NT2/D1 (cell line): ENCODE data around the gene CRYBA2.
A peak's percentile ranks its signal among the peaks of the same experiment; 100 is the strongest.

ENCODE experiments used
- DNase-seq: peaks from one replicate; pipeline ENCODE4 v3.0.0-alpha.2; 2011; ENCODE audit warnings: low read depth, low spot score
- H3K27me3 ChIP-seq: 2 replicates; pipeline ENCODE4 v1.6.0; 2011; ENCODE audit warnings: mild to moderate bottlenecking; ENCODE audit not compliant: insufficient read length, insufficient read depth
- H3K36me3 ChIP-seq: 2 replicates; pipeline ENCODE4 v1.6.1; 2011; ENCODE audit warnings: mild to moderate bottlenecking, low read length, mixed read lengths; ENCODE audit not compliant: insufficient read depth, insufficient read length
- H3K4me1 ChIP-seq: 2 replicates; pipeline ENCODE4 v1.5.1; 2011; ENCODE audit not compliant: insufficient read depth, insufficient read length
- H3K4me3 ChIP-seq: 2 replicates; pipeline ENCODE4 v1.5.1; 2011; ENCODE audit warnings: low read depth; ENCODE audit not compliant: insufficient read length
- H3K9ac ChIP-seq: 2 replicates; pipeline ENCODE4 v1.6.0; 2011; ENCODE audit warnings: low read depth; ENCODE audit not compliant: insufficient read length
- H3K9me3 ChIP-seq: 2 replicates; pipeline ENCODE4 v1.5.1; 2011; ENCODE audit warnings: mild to moderate bottlenecking, low read length; ENCODE audit not compliant: insufficient read depth
- SUZ12 ChIP-seq: IDR thresholded peaks from 2 replicates; pipeline ENCODE4 v1.6.1; 2011; ENCODE audit not compliant: insufficient read length, insufficient read depth; ENCODE audit errors: extremely low read depth
- YY1 ChIP-seq: IDR thresholded peaks from 2 replicates; pipeline ENCODE4 v1.6.1; 2011; ENCODE audit not compliant: insufficient read length, insufficient read depth
- ZNF274 ChIP-seq: IDR thresholded peaks from 2 replicates; pipeline ENCODE4 v1.6.1; 2011; ENCODE audit warnings: mild to moderate bottlenecking, low read depth, low read length

CRYBA2 gene

DNA sequence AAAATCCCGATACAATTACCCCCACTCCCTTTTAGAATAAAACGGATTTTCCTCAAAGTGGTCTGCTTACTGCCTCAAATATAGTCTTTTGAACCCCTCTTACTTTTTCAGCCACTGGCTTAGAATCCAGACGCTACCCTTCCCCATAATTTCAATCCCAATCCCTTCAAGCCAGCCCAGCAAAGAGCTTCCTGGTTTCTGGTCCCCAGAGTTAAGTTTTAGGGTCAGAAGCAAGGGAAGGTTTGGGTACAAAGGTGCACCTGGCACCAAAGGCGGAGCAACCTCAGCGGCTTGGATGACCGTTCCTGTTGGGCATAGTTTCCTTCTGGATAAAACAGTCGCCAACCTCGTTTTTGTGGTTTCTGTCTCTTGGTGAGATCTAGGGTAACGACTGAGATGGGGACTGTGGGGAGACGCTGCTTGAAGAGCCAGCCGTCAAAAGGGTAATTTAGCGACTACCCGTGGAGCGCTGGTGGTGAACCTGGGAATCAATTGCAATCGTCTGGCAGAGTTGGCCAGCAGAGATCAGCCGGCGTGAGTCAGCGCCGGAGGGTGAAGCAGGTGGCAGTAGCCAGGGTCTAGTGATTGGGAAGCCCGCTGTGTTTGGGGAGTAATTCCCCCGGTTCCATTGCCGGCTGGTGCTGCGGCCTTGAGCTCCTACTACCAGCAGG lies 9.8 kb downstream of the CRYBA2 start:
- peaks cover 22% of the 10 kb centered on the region for H3K4me1 ChIP-seq
- no peaks in the 10 kb centered on the region for H3K36me3 ChIP-seq
- no peak for DNase-seq
- no peak overlapping the region for H3K9ac ChIP-seq
- H3K9me3 ChIP-seq: no peaks in the 10 kb centered on the region
- TF ChIP-seq YY1 (no peak), SUZ12 (peak; percentile 77)
- H3K27me3 ChIP-seq: peaks cover 93% of the 10 kb centered on the region
- no peak overlapping the region for H3K4me3 ChIP-seq

DNA sequence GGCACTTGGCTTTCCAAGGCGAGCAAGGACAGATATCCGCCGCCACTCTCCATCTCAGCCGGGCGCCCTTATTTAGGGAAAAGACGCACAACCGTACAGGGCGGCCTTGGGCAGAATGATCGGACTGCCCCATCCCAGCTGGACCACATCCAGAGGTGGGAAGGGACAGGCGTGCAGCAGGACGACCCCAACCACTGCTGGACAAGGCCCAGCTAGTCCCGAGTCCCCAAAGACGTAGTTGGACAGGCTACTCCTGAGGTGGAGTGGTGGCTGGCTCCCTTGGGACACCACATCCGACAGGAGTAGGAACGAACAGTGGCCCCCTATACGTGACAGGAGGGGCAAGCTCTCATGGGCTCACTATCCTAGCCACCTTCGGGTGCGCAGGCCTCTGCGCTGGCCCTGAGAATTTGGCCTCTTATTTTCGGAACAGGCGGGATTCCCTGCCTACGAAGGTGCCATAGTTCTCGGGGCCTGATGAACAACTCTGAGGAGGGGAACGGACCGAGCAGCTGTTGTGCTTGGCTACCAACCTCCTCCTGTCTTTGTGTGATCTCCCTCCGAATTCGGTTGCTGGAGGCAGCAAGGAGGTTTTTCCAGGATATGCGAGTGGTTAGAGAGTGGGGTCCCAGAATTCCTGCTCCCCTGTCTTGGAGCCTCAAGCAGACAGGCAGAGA lies 10.5 kb downstream of the CRYBA2 start:
- TF ChIP-seq YY1 (no peak), SUZ12 (peak; percentile 94), ZNF274 (no peak)
- peak overlapping the region; percentile 33 for H3K9ac ChIP-seq
- H3K36me3 ChIP-seq: no peaks in the 10 kb centered on the region
- no peak overlapping the region for H3K4me3 ChIP-seq
- H3K4me1 ChIP-seq: peaks cover 22% of the 10 kb centered on the region
- DNase-seq: no peak
- H3K27me3 ChIP-seq: peaks cover 91% of the 10 kb centered on the region
- no peaks in the 10 kb centered on the region for H3K9me3 ChIP-seq

DNA sequence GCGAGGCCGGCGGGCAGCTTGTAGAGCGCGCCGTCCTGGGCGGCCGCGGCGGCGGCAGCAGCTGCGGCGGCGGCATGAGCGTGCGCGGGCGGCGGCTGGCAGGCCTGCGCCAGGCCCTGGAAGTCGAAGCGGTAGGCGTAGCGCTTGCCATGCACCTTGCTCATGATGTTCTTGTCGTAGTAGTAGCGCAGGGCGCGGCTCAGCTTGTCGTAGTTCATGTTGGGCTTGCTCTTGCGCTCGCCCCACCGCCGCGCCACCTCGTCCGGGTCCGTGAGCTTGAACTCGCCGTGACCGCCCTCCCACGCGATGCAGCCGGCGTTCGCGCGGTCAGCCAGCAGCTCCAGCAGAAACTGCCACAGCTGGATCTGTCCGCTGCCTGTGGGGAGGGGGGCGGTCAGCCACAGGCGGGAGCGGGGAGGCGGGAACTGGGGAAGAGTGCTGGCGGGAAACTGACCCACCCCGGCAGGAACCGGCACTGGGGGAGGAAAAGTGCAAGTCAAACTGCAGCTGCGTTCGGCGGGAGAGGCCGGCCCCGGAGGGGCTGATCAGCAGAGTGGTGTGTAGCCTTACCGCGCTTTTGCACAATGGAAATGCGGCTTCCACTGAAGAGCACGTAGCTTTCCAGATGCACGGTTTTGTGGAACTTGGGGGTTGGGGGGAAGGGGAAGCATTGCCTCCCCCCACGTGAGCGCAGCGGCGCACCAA lies 11.2 kb downstream of the CRYBA2 start:
- Histone ChIP-seq H3K27me3 (peaks cover 91% of the 10 kb centered on the region), H3K9me3 (no peaks in the 10 kb centered on the region), H3K9ac (peak overlapping the region; percentile 58), H3K36me3 (no peaks in the 10 kb centered on the region), H3K4me3 (peak overlapping the region; percentile 29), H3K4me1 (peaks cover 22% of the 10 kb centered on the region)
- no peak for DNase-seq
- TF ChIP-seq YY1 (no peak), SUZ12 (peak; percentile 14)

DNA sequence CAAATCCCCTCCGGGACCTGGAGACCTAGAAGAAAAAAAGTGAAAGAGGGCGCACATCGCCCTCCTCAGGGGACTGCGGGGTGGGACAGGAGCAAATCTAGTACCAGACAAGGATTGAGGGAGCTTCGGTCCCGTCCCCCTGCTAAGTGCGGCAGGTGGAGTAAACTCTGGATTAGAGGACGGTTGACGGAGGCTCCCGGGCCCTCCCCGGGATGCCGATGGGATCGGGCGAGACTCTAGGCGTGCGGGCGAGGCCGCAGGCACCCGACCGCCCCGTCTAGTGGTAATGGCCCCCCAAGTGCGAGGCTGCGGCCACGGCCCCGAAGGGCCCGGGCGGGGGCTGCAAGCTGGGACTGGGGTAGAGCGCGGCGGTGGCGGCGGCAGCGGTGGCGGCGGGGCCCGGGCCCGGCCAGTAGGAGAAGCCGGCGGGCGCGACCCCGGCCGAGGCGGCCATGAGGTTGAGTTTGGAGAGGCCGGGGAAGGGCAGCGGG lies 11.8 kb downstream of the CRYBA2 start:
- peak overlapping the region; percentile 29 for H3K4me3 ChIP-seq

DNA sequence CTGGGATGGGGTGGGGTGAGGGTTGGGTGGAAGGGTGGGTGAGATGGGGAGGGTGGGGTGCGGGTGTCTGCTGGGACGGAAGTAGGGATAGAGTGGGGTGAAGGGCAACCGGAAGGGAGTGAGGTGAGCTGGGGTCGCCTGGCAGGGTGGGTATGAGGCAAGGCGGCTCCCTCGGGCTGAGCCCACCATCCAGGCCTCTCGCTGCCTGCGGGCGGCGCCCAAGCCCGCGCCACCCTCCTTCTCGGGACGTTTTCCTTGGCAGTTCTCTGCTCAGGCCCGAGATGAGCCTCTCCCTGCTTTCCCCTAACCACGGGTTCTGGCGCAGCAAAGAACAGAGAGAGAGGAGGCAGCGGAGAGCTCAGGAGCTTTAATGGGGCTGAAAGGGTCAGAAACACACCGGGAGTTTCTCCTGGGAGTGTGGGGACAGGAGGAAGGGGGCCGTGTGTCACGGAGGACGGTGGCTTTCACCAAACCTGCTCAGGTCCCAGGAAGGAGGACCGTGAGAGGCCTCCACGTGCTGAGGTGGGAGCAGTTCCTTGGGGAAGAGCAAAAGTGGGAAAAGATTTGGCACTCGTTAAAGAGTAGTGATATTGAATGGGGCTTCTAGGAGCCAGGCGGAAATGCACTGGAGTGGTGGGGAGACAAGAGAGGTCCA lies 12.4 kb downstream of the CRYBA2 start:
- peaks cover 91% of the 10 kb centered on the region for H3K27me3 ChIP-seq
- H3K9me3 ChIP-seq: no peaks in the 10 kb centered on the region

More for the DNA sequence above, 11.8 kb downstream of the CRYBA2 start:
- peaks cover 22% of the 10 kb centered on the region for H3K4me1 ChIP-seq
- DNase-seq: no peak
- TF ChIP-seq ZNF274 (no peak), SUZ12 (no peak), YY1 (no peak)
- no peaks in the 10 kb centered on the region for H3K36me3 ChIP-seq
- no peaks in the 10 kb centered on the region for H3K9me3 ChIP-seq
- no peak overlapping the region for H3K9ac ChIP-seq
- peaks cover 91% of the 10 kb centered on the region for H3K27me3 ChIP-seq

DNA sequence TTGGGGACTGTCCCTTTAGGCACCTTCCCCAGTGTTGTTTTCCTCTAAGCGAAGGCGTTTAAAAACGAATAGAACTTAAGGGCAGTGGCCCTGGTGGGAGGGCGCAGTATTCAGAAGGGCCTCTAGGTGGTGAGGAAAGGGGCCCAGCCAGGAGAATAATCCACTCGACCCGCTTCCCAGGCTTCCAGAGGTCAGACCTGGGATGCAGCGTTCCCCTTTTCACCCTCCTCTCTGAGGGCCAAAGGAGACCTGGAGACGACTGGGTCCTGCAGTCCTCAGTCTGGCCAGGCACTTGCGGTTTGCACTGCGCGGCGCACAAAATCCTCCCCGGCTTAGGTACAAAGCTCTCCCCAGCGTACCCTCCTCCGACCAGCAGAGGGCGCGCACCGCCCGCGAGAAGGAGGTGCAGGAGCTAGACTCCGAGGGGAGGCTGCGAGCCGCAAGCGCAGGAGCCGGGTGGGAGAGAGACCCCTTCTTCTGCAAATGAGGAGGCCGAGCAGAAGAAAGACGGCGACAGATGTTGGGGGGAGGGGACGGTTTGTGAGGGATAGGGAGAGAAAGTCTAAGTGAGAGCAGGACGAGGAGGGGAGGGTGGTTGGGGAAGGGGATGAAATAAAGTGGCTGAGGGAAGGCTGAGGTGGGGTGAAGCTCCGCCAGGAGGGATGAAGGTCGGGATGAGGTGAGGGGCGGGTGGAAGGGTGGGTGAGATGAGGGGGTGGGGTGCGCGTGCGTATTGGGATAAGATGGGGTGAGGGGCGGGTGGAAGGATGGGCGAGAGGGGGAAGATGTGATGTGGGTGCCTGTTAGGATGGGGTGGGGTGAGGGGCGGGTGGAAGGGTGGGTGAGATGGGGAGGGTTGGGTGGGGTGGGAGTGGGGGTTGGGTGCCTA lies 13.1 kb downstream of the CRYBA2 start:
- Histone ChIP-seq H3K4me3 (no peak overlapping the region), H3K36me3 (no peaks in the 10 kb centered on the region), H3K4me1 (peaks cover 22% of the 10 kb centered on the region), H3K9me3 (no peaks in the 10 kb centered on the region), H3K9ac (peak overlapping the region; percentile 53), H3K27me3 (peaks cover 92% of the 10 kb centered on the region)
- TF ChIP-seq YY1 (no peak), ZNF274 (no peak), SUZ12 (peak; percentile 30)
- peak; percentile 87 for DNase-seq

More for the DNA sequence above, 12.4 kb downstream of the CRYBA2 start:
- DNase-seq: no peak
- Histone ChIP-seq H3K4me1 (peaks cover 22% of the 10 kb centered on the region), H3K9ac (no peak overlapping the region), H3K4me3 (peak overlapping the region; percentile 22), H3K36me3 (no peaks in the 10 kb centered on the region)
- TF ChIP-seq ZNF274 (no peak), YY1 (no peak), SUZ12 (no peak)
